Neural progenitor cell (in vitro differentiated cells): ENCODE results near the gene SAMD15.

ENCODE experiments used
- CTCF ChIP-seq: fragments of 200-600 bp; sonication (generic); IDR thresholded peaks from 2 replicates; pipeline ENCODE4 v1.5.1; 2017; ENCODE audit warnings: antibody characterized with exemption, mild to moderate bottlenecking
- EZH2phosphoT487 ChIP-seq: fragments of 200-600 bp; sonication (generic); IDR thresholded peaks from 2 replicates; pipeline ENCODE4 v1.6.1; 2017; ENCODE audit warnings: antibody characterized with exemption

- no peak for TF ChIP-seq EZH2phosphoT487
- no peak for TF ChIP-seq CTCF
These were observed 4.8 kb upstream of the SAMD15 start for GRCh38 chr14:77372304-77372841.
